IMR-90 (cell line): ENCODE results near the gene PZP. TPM values are rescaled to one million over a fixed set of nuclear protein-coding genes. Genes with fewer than 3 reads are reported as not detected.

ENCODE experiments used
- ATAC-seq: fragments of 200-7000 bp; cut with Tn5 transposase; 2 replicates; pipeline ENCODE4 v1.9.1; 2020; ENCODE audit warnings: low read depth, mild to moderate bottlenecking, moderate library complexity
- BruUV-seq: library from RNA; stranded (reverse); fragments of 400-500 nt; replicated peaks from 2 replicates; lab custom pipeline; 2021; lab: Mats Ljungman, UMichigan
- CTCF ChIA-PET: fragments of 300-600 bp; formaldehyde crosslinking; extraction: SDS; loops from one replicate; lab custom pipeline; 2021; ENCODE audit warnings: antibody characterized with exemption; lab: Yijun Ruan, JAX
- POLR2A ChIA-PET: fragments of 300-600 bp; sonication (Branson Sonifier 250); formaldehyde crosslinking; loops from one replicate; lab custom pipeline; 2022; ENCODE audit warnings: antibody characterized with exemption; ENCODE audit not compliant: unreplicated experiment; lab: Charles Lee
- DNase-seq: peaks from one replicate; pipeline ENCODE4 v3.0.0; 2013
- H2AFZ ChIP-seq: replicated peaks from 2 replicates; pipeline ENCODE3; 2013; ENCODE audit warnings: low read length, mild to moderate bottlenecking; ENCODE audit not compliant: poor library complexity
- H2AK5ac ChIP-seq: 2 replicates; pipeline ENCODE4 v1.6.1; 2013; ENCODE audit warnings: low read depth, low read length, inconsistent platforms
- H2AK9ac ChIP-seq: replicated peaks from 2 replicates; pipeline ENCODE3; 2013; ENCODE audit warnings: mild to moderate bottlenecking, low read depth, low read length, moderate library complexity; ENCODE audit not compliant: poor library complexity
- H2BK120ac ChIP-seq: 2 replicates; pipeline ENCODE4 v1.6.1; 2013; ENCODE audit warnings: low read depth, low read length, inconsistent platforms
- H2BK15ac ChIP-seq: 3 replicates; pipeline ENCODE4 v1.6.1; 2013; ENCODE audit warnings: low read depth, low read length, inconsistent platforms
- H2BK20ac ChIP-seq: 2 replicates; pipeline ENCODE4 v1.6.1; 2013; ENCODE audit warnings: low read depth, mild to moderate bottlenecking, inconsistent platforms, low read length, moderate library complexity
- H2BK5ac ChIP-seq: 2 replicates; pipeline ENCODE4 v1.6.1; 2013; ENCODE audit warnings: mild to moderate bottlenecking, low read depth, low read length, inconsistent platforms; ENCODE audit not compliant: poor library complexity, severe bottlenecking
- H3K14ac ChIP-seq: replicated peaks from 2 replicates; pipeline ENCODE4 v1.6.1; 2013; ENCODE audit warnings: low read depth, low read length, inconsistent platforms
- H3K18ac ChIP-seq: 2 replicates; pipeline ENCODE4 v1.6.1; 2013; ENCODE audit warnings: low read depth, low read length, control low read depth
- H3K23ac ChIP-seq: 2 replicates; pipeline ENCODE4 v1.6.1; 2013; ENCODE audit warnings: low read depth, low read length, inconsistent platforms
- H3K27ac ChIP-seq: 2 replicates; pipeline ENCODE4 v1.5.1; 2013; ENCODE audit warnings: mild to moderate bottlenecking, control low read depth, low read length; ENCODE audit not compliant: insufficient read depth
- H3K27me3 ChIP-seq: 2 replicates; pipeline ENCODE4 v1.6.1; 2013; ENCODE audit warnings: low read length; ENCODE audit not compliant: control insufficient read depth, insufficient read depth
- H3K36me3 ChIP-seq: 2 replicates; pipeline ENCODE4 v1.6.1; 2013; ENCODE audit warnings: low read length, mixed read lengths; ENCODE audit not compliant: control insufficient read depth, insufficient read depth
- H3K4ac ChIP-seq: 2 replicates; pipeline ENCODE4 v1.6.1; 2013; ENCODE audit warnings: low read depth, low read length, inconsistent platforms
- H3K4me1 ChIP-seq: 2 replicates; pipeline ENCODE4 v1.6.1; 2013; ENCODE audit warnings: low read length, mixed read lengths; ENCODE audit not compliant: control insufficient read depth, insufficient read depth
- H3K4me2 ChIP-seq: 2 replicates; pipeline ENCODE4 v1.6.1; 2013; ENCODE audit warnings: low read depth, mild to moderate bottlenecking, control low read depth, low read length, moderate library complexity
- H3K4me3 ChIP-seq: 2 replicates; pipeline ENCODE4 v1.5.1; 2013; ENCODE audit warnings: low read depth, mild to moderate bottlenecking, control low read depth, low read length, moderate library complexity; ENCODE audit not compliant: insufficient read depth
- H3K56ac ChIP-seq: 2 replicates; pipeline ENCODE4 v1.6.1; 2013; ENCODE audit warnings: low read length, inconsistent platforms; ENCODE audit not compliant: insufficient read depth; ENCODE audit errors: extremely low read depth
- H3K79me1 ChIP-seq, 2 experiments: 2 replicates each; pipeline ENCODE4 v1.6.1; 2013; ENCODE audit warnings: low read length in 2 of 2, inconsistent platforms in 1 of 2, low read depth in 1 of 2
- H3K9ac ChIP-seq: 2 replicates; pipeline ENCODE4 v1.6.1; 2013; ENCODE audit warnings: low read depth, low read length, control low read depth
- H3K9me1 ChIP-seq: 2 replicates; pipeline ENCODE4 v1.6.1; 2013; ENCODE audit warnings: low read length, inconsistent platforms; ENCODE audit not compliant: insufficient read depth
- H3K9me3 ChIP-seq: 2 replicates; pipeline ENCODE4 v1.6.1; 2013; ENCODE audit warnings: low read length; ENCODE audit not compliant: control insufficient read depth, insufficient read depth
- H4K20me1 ChIP-seq: 2 replicates; pipeline ENCODE4 v1.6.1; 2013; ENCODE audit warnings: low read length, inconsistent platforms; ENCODE audit not compliant: insufficient read depth
- H4K5ac ChIP-seq: 2 replicates; pipeline ENCODE4 v1.6.1; 2013; ENCODE audit warnings: mild to moderate bottlenecking, low read depth, low read length, control low read depth
- H4K8ac ChIP-seq, 2 experiments: 2 replicates each; pipeline ENCODE4 v1.6.1; 2013; ENCODE audit warnings: low read depth in 2 of 2, low read length in 2 of 2, control low read depth in 1 of 2, inconsistent platforms in 1 of 2
- H4K91ac ChIP-seq: 2 replicates; pipeline ENCODE4 v1.6.1; 2013; ENCODE audit warnings: low read depth, low read length, inconsistent platforms; ENCODE audit not compliant: insufficient read depth
- CHD1 ChIP-seq: IDR thresholded peaks from 2 replicates; pipeline ENCODE4 v1.6.1; 2012; ENCODE audit warnings: low read depth, low read length, improper control_type of control experiment
- CTCF ChIP-seq: conservative IDR thresholded peaks from 2 replicates; pipeline ENCODE4 v1.5.1; 2012; ENCODE audit warnings: mild to moderate bottlenecking, low read depth, low read length, improper control_type of control experiment
- POLR2A ChIP-seq: IDR thresholded peaks from 2 replicates; pipeline ENCODE4 v1.6.1; 2012; ENCODE audit warnings: mild to moderate bottlenecking, low read depth, low read length
- SMC3 ChIP-seq: fragments of 150-350 bp; IDR thresholded peaks from 2 replicates; pipeline ENCODE4 v1.6.1; 2016; ENCODE audit warnings: low read depth, mild to moderate bottlenecking, antibody characterized with exemption, low read length, moderate library complexity
- dilution Hi-C: fragments of 300-500 bp; cut with HindIII; formaldehyde crosslinking; loops from one replicate; pipeline ENCODE4 v1.14.3; 2018; ENCODE audit warnings: low sequenced_read_pairs; ENCODE audit not compliant: unreplicated experiment
- in situ Hi-C: fragments of 300-500 bp; cut with MboI; formaldehyde crosslinking; loops from 3 replicates; pipeline ENCODE4 v1.14.3; 2019; ENCODE audit warnings: low sequenced_read_pairs, inconsistent platforms, mixed read lengths
- intact Hi-C: fragments of 100-400 bp; cut with micrococcal nuclease; formaldehyde crosslinking; loops from 2 replicates; pipeline ENCODE4 v1.10.0; 2022
- polyA plus RNA-seq, 3 experiments: library from polyadenylated mRNA; depleted of rRNA; stranded (reverse); fragments of >200 nt; gene quantifications; 2 replicates each; pipeline ENCODE4 v1.2.3, GENCODE V29; 2012; ENCODE audit warnings: low replicate concordance in 1 of 3
- total RNA-seq: library from RNA; depleted of rRNA; stranded (reverse); fragments of >200 nt; gene quantifications from 2 replicates; pipeline ENCODE4 v1.2.3, GENCODE V29; 2012

PZP gene
- total and polyA plus RNA-seq, 2 of the 4 experiments (the other 2 are of a cell fraction), result not detected

DNA sequence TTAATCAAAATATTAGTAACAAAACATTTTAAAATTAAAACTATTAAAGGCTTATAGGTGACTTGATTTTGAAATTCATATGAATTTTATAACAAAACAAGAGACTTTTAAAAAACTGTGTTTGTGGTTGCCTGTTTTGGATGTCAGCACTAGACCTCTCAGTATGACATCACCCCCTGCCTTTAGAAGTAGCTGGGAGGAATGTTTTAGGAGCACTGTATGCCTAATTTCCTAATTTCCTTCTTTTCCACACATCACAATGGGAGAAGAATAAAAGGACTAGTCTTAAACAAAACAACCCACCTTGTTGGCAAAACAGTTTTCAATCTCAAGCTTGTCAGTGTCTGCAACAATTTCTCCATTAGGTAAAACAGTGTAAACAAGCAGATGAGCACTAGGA is 48.1 kb upstream of the PZP start:
- ATAC-seq, result no peak
- no peak overlapping the region for H4K8ac ChIP-seq
- H3K4ac ChIP-seq, result no peak overlapping the region
- no peak overlapping the region for H4K5ac ChIP-seq
- intact Hi-C loops, result no loop called here
- no peak overlapping the region for H2BK15ac ChIP-seq
- no peaks in the 10 kb centered on the region for H3K36me3 ChIP-seq
- H2BK120ac ChIP-seq, result no peak overlapping the region
- CTCF ChIA-PET, result no interaction called here
- no peak overlapping the region for H2AK9ac ChIP-seq
- POLR2A ChIA-PET, result no interaction called here
- TF ChIP-seq POLR2A, result no peak
- TF ChIP-seq CTCF, result no peak
- TF ChIP-seq CHD1, result no peak
- no peak for TF ChIP-seq SMC3
- no peak overlapping the region for H3K56ac ChIP-seq
- in situ Hi-C loops, result no loop called here
- no peaks in the 10 kb centered on the region for H4K20me1 ChIP-seq
- no peak overlapping the region for H4K91ac ChIP-seq
- no peak overlapping the region for H3K14ac ChIP-seq
- H3K23ac ChIP-seq, result no peak overlapping the region
- H3K18ac ChIP-seq, result no peak overlapping the region
- H3K9me1 ChIP-seq, result no peaks in the 10 kb centered on the region
- no peaks in the 10 kb centered on the region for H3K4me1 ChIP-seq
- no peak overlapping the region for H2AFZ ChIP-seq
- no peak for DNase-seq
- H2AK5ac ChIP-seq, result no peak overlapping the region
- H3K9me3 ChIP-seq, result no peaks in the 10 kb centered on the region
- H3K9ac ChIP-seq, result no peak overlapping the region
- H3K4me2 ChIP-seq, result no peak overlapping the region
- H2BK20ac ChIP-seq, result no peak overlapping the region
- no peak overlapping the region for H2BK5ac ChIP-seq
- dilution Hi-C loops, result no loop called here
- H3K27ac ChIP-seq, result no peak overlapping the region
- H3K27me3 ChIP-seq, result no peaks in the 10 kb centered on the region
- no peaks in the 10 kb centered on the region for H3K79me1 ChIP-seq
- no peak overlapping the region for H3K4me3 ChIP-seq
- BruUV-seq, result no TSS peak
